Testis (tissue), 3 donors: ENCODE data around the gene UHMK1. TPM values are rescaled to one million over a fixed set of nuclear protein-coding genes. Genes with fewer than 3 reads are reported as not detected.
A peak's percentile ranks its signal among the peaks of the same experiment; 100 is the strongest.
"Not testable (repeated sequence)": the region's sequence is repeated elsewhere in the genome, so short reads cannot be mapped to it uniquely, and the experiment has no call there.

Experiments
- DNase-seq: peaks from one replicate; pipeline ENCODE4 v3.0.0-alpha.2; 2019
- H3K27ac ChIP-seq, 2 donors: fragments of 200-600 bp; sonication (generic); one replicate each; pipeline ENCODE4 v1.5.1; 2019
- H3K27me3 ChIP-seq: fragments of 200-600 bp; sonication (generic); one replicate; pipeline ENCODE4 v1.5.1; 2019
- H3K36me3 ChIP-seq: fragments of 200-600 bp; sonication (generic); one replicate; pipeline ENCODE4 v1.5.1; 2017; ENCODE audit warnings: low read depth; ENCODE audit errors: missing control alignments
- H3K4me1 ChIP-seq: fragments of 200-600 bp; sonication (generic); one replicate; pipeline ENCODE4 v1.5.1; 2019
- H3K4me3 ChIP-seq, 2 donors: fragments of 200-600 bp; sonication (generic); one replicate each; pipeline ENCODE4 v1.5.1; 2017 to 2019
- H3K9me3 ChIP-seq: fragments of 200-600 bp; sonication (generic); one replicate; pipeline ENCODE4 v1.5.1; 2017
- POLR2A ChIP-seq: fragments of 450-650 bp; IDR thresholded peaks from one replicate; pipeline ENCODE4 v1.6.1; 2017; ENCODE audit warnings: antibody characterized with exemption, mild to moderate bottlenecking, moderate library complexity
- WGBS, 2 donors: methylation state at CpG; one replicate each; pipeline ENCODE4 v1.1.5; 2018; 5-methylcytosine and 5-hydroxymethylcytosine counted together
- intact Hi-C: fragments of 100-400 bp; cut with DNase I; formaldehyde crosslinking; loops from one replicate; pipeline ENCODE4 v1.15.1; 2023; ENCODE audit warnings: low total_unique reads
- polyA plus RNA-seq: library from polyadenylated mRNA; stranded (reverse); fragments of 350-450 nt; fragmentation: Illumina TruSeq; extraction: RNeasy Lipid Tissue Mini Kit (QIAGEN cat#74804); gene quantifications from one replicate; pipeline ENCODE4 v1.2.3, GENCODE V29; 2014; ENCODE audit warnings: low read depth, low replicate concordance; ENCODE audit not compliant: insufficient read depth
- total RNA-seq, 2 donors: library from RNA; depleted of rRNA; stranded (reverse); fragments of >200 nt; gene quantifications; one replicate each; pipeline ENCODE4 v1.2.3, GENCODE V29; 2016
- TF ChIP-seq, protein P1 (sequence below), 3 experiments: fragments of 450-650 bp in 2 of 3; fragments of 200-600 bp in 1 of 3; sonication (generic) in 1 of 3; IDR thresholded peaks; one replicate each; pipeline ENCODE4 v1.5.1; 2016 to 2019; ENCODE audit warnings: antibody characterized with exemption in 3 of 3, mild to moderate bottlenecking in 2 of 3, moderate library complexity in 1 of 3

UHMK1 gene
- total and polyA plus RNA-seq, 3 donors from 2014 or later = 23.2 to 36.9 (median 35.8) TPM

DNA sequence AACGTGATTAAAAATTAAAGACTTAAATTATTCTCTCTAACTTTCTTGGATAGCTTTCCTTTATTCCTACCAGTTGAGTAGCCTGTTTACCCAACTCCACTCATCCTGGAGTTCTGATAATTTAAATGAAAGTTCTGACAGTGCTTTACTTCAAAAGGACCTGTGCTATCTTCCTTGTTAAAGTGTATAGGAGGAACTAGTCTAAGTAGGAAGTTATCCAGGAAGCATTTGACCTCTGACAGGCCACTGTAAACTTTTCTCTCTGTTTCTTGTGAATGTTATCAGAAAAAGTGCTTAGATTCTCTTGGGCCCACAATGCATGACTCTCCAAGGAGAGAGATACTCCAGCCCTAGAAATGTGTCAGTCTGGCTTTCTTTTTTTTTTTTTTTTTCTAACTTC is 73.1 kb downstream of the UHMK1 start:
- H3K4me1 ChIP-seq = peaks cover 25% of the 10 kb centered on the region
- no peak for DNase-seq
- TF ChIP-seq, protein P1, sequence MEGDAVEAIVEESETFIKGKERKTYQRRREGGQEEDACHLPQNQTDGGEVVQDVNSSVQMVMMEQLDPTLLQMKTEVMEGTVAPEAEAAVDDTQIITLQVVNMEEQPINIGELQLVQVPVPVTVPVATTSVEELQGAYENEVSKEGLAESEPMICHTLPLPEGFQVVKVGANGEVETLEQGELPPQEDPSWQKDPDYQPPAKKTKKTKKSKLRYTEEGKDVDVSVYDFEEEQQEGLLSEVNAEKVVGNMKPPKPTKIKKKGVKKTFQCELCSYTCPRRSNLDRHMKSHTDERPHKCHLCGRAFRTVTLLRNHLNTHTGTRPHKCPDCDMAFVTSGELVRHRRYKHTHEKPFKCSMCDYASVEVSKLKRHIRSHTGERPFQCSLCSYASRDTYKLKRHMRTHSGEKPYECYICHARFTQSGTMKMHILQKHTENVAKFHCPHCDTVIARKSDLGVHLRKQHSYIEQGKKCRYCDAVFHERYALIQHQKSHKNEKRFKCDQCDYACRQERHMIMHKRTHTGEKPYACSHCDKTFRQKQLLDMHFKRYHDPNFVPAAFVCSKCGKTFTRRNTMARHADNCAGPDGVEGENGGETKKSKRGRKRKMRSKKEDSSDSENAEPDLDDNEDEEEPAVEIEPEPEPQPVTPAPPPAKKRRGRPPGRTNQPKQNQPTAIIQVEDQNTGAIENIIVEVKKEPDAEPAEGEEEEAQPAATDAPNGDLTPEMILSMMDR (IDR thresholded peaks at IDR 0.05) = no peak
- no peak for TF ChIP-seq POLR2A
- H3K4me3 ChIP-seq = no peak overlapping the region
- no peaks in the 10 kb centered on the region for H3K36me3 ChIP-seq
- no peaks in the 10 kb centered on the region for H3K27me3 ChIP-seq
- no peak overlapping the region for H3K27ac ChIP-seq
- intact Hi-C loops = no loop called here
- 70 to 72% methylated on average over 1 of the region's 1 CpG for WGBS, 2 donors
- no peaks in the 10 kb centered on the region for H3K9me3 ChIP-seq

DNA sequence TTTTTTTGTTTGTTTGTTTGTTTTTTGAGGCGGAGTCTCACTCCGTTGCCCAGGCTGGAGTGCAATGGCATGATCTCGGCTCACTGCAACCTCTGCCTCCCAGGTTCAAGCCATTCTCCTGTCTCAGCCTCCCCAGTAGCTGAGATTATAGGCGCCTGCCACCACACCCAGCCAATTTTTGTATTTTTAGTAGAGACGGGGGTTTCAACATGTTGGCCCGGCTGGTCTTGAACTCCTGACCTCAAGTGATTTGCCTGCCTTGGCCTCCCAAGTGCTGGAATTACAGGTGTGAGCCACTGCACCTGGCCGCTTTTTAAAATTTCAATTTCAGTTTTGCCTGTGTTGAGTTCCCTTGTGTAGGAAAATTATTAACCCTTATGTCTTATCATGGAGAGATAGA is 73.5 kb downstream of the UHMK1 start:
- H3K27me3 ChIP-seq, DNase-seq, H3K27ac ChIP-seq, H3K36me3 ChIP-seq, intact Hi-C loops, H3K4me3 ChIP-seq, H3K9me3 ChIP-seq: not testable (repeated sequence)
- WGBS, 2 donors = 85 to 97% methylated on average over 7 of the region's 7 CpGs
- H3K4me1 ChIP-seq = peaks cover 25% of the 10 kb centered on the region

DNA sequence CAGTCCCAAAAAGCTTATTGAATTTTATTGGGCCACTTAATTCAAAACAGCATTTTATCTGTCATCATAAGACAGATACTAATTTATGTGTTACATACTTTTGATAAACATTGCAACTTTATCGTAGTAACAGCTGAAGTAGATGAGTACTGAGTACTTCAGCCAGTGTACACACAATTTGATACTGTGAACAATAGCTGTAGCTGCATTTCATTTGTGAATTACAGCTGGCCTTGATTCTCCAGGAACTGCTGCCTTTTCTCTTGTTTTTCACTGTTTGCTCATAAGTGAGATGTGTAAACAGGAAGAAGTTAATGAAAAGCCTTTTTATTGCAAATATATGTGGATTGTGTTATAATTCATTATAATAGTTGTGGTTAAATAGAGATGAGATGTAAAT is 74.1 kb downstream of the UHMK1 start:
- intact Hi-C loops = no loop called here
- TF ChIP-seq, protein P1 (IDR thresholded peaks at IDR 0.05) = no peak
- no peak for TF ChIP-seq POLR2A
- H3K36me3 ChIP-seq = no peaks in the 10 kb centered on the region
- H3K9me3 ChIP-seq = no peaks in the 10 kb centered on the region
- no peaks in the 10 kb centered on the region for H3K27me3 ChIP-seq
- no peak overlapping the region for H3K4me3 ChIP-seq
- no peak for DNase-seq
- 50 to 52% methylated on average over 1 of the region's 1 CpG for WGBS, 2 donors
- H3K27ac ChIP-seq = peak overlapping the region in 1 of 2 donors; percentile 7
- peaks cover 25% of the 10 kb centered on the region for H3K4me1 ChIP-seq

DNA sequence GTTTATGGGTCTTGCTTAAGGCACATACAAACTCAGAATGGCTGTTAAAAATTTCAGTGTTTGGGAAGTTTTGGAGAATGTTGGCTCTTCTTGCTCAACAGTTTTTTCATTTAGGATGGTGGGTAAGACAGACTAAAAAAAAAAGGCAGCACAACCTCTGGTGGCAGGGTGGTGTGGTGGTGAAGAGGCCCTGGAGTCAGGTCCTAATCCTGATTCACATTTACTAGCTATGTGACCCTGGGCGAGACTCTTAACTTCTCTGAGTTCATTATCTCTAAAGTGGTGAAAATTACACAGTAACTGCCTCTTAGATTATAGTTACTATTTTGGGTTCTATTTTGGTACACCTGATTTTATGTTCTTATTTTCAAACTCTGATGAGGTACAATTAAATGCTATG is 75.5 kb downstream of the UHMK1 start:
- peaks cover 25% of the 10 kb centered on the region for H3K4me1 ChIP-seq
- H3K27ac ChIP-seq = no peak overlapping the region
- no peak overlapping the region for H3K4me3 ChIP-seq
- DNase-seq = no peak
- H3K36me3 ChIP-seq = no peaks in the 10 kb centered on the region
- no peaks in the 10 kb centered on the region for H3K27me3 ChIP-seq
- intact Hi-C loops = no loop called here
- TF ChIP-seq POLR2A = no peak
- TF ChIP-seq, protein P1 (IDR thresholded peaks at IDR 0.05) = no peak
- 50 to 68% methylated on average over 1 of the region's 1 CpG for WGBS, 2 donors
- no peaks in the 10 kb centered on the region for H3K9me3 ChIP-seq

DNA sequence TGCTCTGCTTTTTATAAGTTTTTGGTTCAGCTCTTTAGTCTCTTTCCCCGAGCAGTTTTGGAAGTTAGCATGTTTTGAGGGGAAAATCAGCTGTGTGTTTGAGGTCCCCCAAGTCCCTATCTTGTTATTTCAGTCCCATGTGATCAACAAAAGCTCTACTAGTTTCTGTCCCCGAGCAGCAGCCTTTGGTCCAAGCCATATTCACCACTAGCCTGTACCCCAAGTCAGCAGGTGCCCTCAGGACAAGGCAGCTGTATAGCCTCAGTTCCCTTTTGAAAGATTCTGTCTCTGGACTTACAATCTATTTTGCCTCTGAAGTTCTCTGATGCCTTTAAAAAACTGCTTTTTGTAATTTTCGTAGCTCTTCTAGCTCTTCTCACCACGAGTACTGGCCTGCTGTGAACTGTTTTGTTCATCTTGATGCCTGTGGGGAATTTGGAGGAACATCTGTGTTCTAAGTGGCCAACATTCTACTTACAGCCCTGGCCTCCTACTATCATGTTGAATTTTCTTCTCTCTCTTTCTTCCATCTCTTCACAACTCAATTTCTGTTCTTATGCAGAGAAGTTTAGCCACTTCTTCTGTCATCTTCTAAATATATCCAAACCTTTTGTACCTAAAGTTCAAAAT is 80.6 kb downstream of the UHMK1 start:
- H3K4me1 ChIP-seq = peaks cover 5% of the 10 kb centered on the region
- H3K36me3 ChIP-seq = no peaks in the 10 kb centered on the region
- H3K27me3 ChIP-seq = no peaks in the 10 kb centered on the region

More for the DNA sequence above, 80.6 kb downstream of the UHMK1 start:
- Histone ChIP-seq H3K4me3 (no peak overlapping the region), H3K27ac (peak overlapping the region in 1 of 2 donors; percentile 8), H3K9me3 (no peaks in the 10 kb centered on the region)
- intact Hi-C loops = no loop called here
- TF ChIP-seq, protein P1 (IDR thresholded peaks at IDR 0.05) = no peak
- TF ChIP-seq POLR2A = no peak
- no peak for DNase-seq
- 57 to 60% methylated on average over 4 of the region's 4 CpGs for WGBS, 2 donors
